Stimulated activated memory B cell treated with anti-CD40 and anti-IgM and Interleukin-4, amounts not matched to agents 10 μg/mL and 1 μg/mL and 100 μg/mL, for 72 hours (primary cell): ENCODE measurements around the gene CRYL1.

Experiments
- ATAC-seq: fragments of 150-1000 bp; cut with Tn5 transposase; 2 replicates; pipeline ENCODE4 v1.10.0; 2021
- H3K27ac Mint-ChIP-seq: one replicate; pipeline ENCODE4 v1.8.0; 2022; ENCODE audit warnings: mild to moderate bottlenecking, mixed read lengths
- H3K27me3 Mint-ChIP-seq: one replicate; pipeline ENCODE4 v1.8.0; 2022; ENCODE audit warnings: mixed read lengths
- H3K36me3 Mint-ChIP-seq: one replicate; pipeline ENCODE4 v1.8.0; 2022; ENCODE audit warnings: mixed read lengths
- H3K4me1 Mint-ChIP-seq: one replicate; pipeline ENCODE4 v1.8.0; 2022; ENCODE audit warnings: mixed read lengths
- H3K4me3 Mint-ChIP-seq: one replicate; pipeline ENCODE4 v1.8.0; 2022; ENCODE audit warnings: mild to moderate bottlenecking, moderate library complexity, mixed read lengths
- H3K9me3 Mint-ChIP-seq: one replicate; pipeline ENCODE4 v1.8.0; 2022; ENCODE audit warnings: mixed read lengths

The CRYL1 gene

DNA sequence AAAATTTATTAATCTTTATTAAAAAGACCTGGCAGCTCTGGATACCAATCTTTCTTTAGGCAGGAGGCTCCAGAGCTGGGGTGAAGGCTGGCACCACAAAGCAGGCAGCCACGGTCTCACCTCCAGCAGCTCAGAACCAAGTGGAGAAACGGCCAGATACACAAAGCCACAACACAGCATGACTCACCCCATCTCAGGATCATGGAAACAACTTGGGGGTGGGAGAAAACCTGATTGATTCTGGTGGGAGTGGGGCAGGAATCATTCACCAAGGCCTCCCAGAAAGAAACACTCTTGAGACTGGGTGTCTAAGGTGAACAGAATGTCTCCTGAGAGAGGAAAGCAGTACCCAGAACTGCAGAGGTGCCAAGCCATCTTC is 64.2 kb downstream of the CRYL1 start:
- H3K4me1 Mint-ChIP-seq, result peaks cover 23% of the 10 kb centered on the region
- no peaks in the 10 kb centered on the region for H3K9me3 Mint-ChIP-seq
- no peaks in the 10 kb centered on the region for H3K27me3 Mint-ChIP-seq
- H3K27ac Mint-ChIP-seq, result peak overlapping the region; percentile 1
- no peak overlapping the region for H3K4me3 Mint-ChIP-seq
- H3K36me3 Mint-ChIP-seq, result peaks cover 16% of the 10 kb centered on the region
- no peak for ATAC-seq

DNA sequence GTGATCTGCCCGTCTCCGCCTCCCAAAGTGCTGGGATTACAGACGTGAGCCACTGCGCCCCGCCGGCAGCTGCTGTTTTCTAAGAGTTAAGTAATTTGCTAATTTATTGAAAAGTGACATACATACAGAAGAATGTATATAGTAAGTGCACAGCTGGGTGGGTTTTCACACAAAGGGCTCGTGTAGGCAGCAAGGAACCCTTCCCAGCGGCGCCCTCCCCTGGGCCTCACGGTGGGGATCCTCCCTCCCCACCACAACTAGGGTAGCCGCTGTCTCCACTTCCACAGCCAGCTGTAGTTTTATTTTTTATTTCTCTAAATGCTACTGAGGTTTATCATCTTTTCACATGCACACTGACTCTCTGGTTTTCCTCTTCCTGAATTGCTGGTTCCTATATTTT is 64.9 kb downstream of the CRYL1 start:
- no peaks in the 10 kb centered on the region for H3K27me3 Mint-ChIP-seq
- H3K27ac Mint-ChIP-seq, result peak overlapping the region; percentile 1
- no peak overlapping the region for H3K4me3 Mint-ChIP-seq
- no peaks in the 10 kb centered on the region for H3K9me3 Mint-ChIP-seq
- H3K36me3 Mint-ChIP-seq, result peaks cover 16% of the 10 kb centered on the region
- ATAC-seq, result no peak
- H3K4me1 Mint-ChIP-seq, result peaks cover 23% of the 10 kb centered on the region

DNA sequence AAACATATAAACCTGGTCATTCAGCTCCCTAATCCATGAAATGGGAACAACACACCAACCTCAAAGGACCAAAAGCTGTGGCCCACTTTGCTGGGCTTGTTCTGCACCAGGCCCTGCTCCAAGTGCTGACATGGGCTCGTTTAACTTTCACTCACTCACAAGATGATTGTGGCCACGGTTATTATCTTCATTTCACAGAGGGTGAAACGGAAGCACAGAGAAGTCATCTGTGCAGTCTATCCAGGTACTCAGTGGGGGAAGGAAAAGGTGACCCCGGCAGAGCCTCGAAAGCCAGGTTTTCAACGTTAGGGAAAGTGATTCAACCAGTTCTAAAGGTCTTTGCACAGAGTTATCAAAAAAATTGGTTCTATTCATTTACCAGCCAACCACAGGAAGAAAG is 68.0 kb downstream of the CRYL1 start:
- Mint-ChIP-seq H3K36me3 (peaks cover 16% of the 10 kb centered on the region), H3K4me1 (peaks cover 23% of the 10 kb centered on the region), H3K27me3 (no peaks in the 10 kb centered on the region), H3K27ac (no peak overlapping the region), H3K4me3 (no peak overlapping the region), H3K9me3 (no peaks in the 10 kb centered on the region)
- ATAC-seq, result no peak

DNA sequence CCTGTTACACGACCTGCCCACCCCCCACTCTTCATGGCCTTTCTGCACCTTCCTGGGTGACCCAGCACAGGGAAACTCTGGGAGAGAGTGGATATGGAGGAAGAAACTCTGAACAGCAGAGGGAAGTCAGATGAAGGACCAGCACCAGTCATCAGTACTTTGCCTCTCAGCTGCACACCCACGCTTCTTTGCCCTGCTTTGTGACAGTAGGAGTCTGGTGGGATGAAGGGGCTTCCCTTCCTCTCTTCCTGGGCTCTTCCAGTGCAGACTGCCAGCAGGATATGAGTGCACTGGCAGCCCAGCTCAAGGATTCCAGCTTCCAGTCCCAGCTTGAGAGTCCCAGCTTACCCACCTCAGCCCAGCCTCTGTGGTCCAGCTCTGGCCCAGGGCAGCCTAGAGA is 68.9 kb downstream of the CRYL1 start:
- Mint-ChIP-seq H3K4me3 (no peak overlapping the region), H3K9me3 (no peaks in the 10 kb centered on the region), H3K4me1 (peaks cover 27% of the 10 kb centered on the region), H3K27me3 (no peaks in the 10 kb centered on the region), H3K36me3 (peaks cover 16% of the 10 kb centered on the region), H3K27ac (no peak overlapping the region)
- ATAC-seq, result no peak

DNA sequence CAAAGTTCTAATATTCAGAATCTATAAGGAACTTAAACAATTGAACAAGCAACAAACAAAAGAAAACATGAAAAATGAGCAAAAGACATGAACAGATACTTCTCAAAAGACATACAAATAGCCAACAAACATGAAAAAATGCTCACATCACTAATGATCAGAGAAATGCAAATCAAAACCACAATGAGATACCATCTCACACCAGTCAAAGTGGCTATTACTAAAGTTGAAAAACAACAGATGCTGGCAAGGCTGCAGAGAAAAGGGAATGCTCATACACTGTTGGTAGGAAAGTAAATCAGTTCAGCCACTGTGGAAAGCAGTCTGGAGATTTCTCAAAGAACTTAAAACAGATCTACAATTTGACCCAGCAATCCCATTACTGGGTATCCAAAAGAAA is 74.3 kb downstream of the CRYL1 start:
- Mint-ChIP-seq H3K27ac (no peak overlapping the region), H3K4me1 (peaks cover 12% of the 10 kb centered on the region), H3K36me3 (peaks cover 27% of the 10 kb centered on the region), H3K4me3 (no peak overlapping the region), H3K9me3 (peaks cover 12% of the 10 kb centered on the region), H3K27me3 (no peaks in the 10 kb centered on the region)
- ATAC-seq, result no peak

DNA sequence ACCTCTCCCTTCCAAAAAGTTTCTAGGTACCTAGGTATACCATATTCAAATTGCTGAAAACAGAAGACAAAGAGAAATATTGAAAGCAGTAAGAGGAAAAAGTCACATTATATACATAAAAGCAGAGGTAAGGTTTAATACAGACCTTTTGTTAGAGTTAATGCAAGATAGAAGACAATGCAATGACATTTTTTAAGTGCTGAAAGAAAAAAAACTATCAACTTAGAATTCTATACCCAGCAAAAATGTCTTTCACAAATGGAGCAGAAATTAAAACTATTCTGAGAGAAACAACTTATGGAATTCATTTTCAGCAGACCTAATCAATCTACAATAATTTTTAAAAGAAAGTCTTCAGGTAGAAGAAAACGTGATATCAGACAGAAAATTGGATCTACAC is 77.2 kb downstream of the CRYL1 start:
- no peak overlapping the region for H3K4me3 Mint-ChIP-seq
- no peaks in the 10 kb centered on the region for H3K27me3 Mint-ChIP-seq
- peaks cover 31% of the 10 kb centered on the region for H3K36me3 Mint-ChIP-seq
- peaks cover 12% of the 10 kb centered on the region for H3K9me3 Mint-ChIP-seq
- no peak for ATAC-seq
- no peak overlapping the region for H3K27ac Mint-ChIP-seq
- H3K4me1 Mint-ChIP-seq, result peaks cover 12% of the 10 kb centered on the region

DNA sequence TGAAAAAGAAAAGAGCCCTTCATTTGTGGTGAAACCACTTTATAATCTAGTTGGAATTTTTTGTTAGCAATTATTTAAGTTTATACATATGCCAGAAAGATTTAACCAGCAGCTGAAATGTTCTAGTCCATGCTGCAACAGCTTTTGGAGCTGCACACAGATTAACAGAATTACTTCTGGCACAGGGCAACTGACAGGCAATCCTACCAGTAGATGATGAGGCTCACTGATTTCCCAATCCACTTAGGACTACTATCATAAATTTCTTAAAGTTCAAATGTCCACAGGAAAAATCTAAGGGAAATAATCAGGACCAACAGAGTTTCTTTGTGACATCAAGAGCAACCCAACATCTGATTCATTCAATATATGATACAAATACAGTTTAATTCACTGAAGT is 78.8 kb downstream of the CRYL1 start:
- Mint-ChIP-seq H3K27me3 (no peaks in the 10 kb centered on the region), H3K36me3 (peaks cover 31% of the 10 kb centered on the region), H3K4me3 (no peak overlapping the region), H3K27ac (no peak overlapping the region), H3K9me3 (peaks cover 12% of the 10 kb centered on the region), H3K4me1 (peaks cover 9% of the 10 kb centered on the region)
- ATAC-seq, result no peak

DNA sequence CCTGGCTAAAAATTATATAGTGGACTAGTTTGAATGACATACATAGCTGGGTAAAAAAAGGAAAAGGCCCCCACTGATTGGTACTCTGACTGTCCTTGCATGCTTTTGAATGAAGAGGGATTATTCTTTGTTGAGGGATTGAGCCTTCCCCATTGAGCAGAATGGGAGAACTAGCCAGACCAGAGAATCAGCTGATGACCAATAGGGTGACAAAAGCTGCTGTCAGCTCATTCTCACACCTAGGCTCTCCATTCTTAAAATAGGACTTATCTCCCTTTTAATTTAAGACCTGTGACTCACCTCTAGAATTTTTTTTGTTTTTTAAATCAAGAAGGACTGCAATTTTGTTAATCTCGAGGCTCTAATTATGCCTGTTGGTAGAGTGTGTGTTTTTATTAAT is 79.3 kb downstream of the CRYL1 start:
- H3K4me1 Mint-ChIP-seq, result peaks cover 4% of the 10 kb centered on the region
- peaks cover 12% of the 10 kb centered on the region for H3K9me3 Mint-ChIP-seq
- H3K27ac Mint-ChIP-seq, result no peak overlapping the region
- H3K27me3 Mint-ChIP-seq, result no peaks in the 10 kb centered on the region
- H3K36me3 Mint-ChIP-seq, result peaks cover 31% of the 10 kb centered on the region
- no peak for ATAC-seq
- H3K4me3 Mint-ChIP-seq, result no peak overlapping the region

DNA sequence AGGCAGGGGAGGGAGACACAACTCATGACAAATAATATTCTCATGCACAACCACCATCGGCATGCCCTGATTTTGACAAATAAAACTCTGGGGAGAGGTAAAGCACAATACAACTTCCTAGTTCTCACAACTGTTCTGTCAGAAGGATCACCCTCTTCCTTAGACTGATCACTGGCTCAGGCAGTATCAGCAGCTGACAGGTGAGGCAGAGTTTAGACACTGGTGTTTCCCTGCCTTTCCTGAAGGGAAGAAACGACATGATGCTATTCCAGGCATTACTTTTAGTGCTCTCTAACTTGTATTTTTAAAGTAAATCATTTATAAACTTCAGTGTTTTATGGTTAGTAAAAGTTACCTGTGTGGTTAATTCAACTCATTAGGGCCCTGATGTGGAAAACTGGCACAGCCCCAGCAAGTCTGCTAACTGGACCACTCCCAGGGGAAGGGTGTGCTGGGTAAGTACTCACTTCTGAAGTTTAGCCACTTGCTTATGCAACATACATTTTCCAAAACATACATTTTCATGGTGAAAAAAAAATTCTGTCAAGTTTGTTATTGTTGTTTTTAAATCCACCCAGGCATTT is 82.8 kb downstream of the CRYL1 start:
- no peaks in the 10 kb centered on the region for H3K27me3 Mint-ChIP-seq
- H3K4me1 Mint-ChIP-seq, result no peaks in the 10 kb centered on the region
- H3K4me3 Mint-ChIP-seq, result no peak overlapping the region
- peaks cover 29% of the 10 kb centered on the region for H3K36me3 Mint-ChIP-seq
- H3K27ac Mint-ChIP-seq, result no peak overlapping the region
- ATAC-seq, result no peak
- H3K9me3 Mint-ChIP-seq, result peaks cover 4% of the 10 kb centered on the region

DNA sequence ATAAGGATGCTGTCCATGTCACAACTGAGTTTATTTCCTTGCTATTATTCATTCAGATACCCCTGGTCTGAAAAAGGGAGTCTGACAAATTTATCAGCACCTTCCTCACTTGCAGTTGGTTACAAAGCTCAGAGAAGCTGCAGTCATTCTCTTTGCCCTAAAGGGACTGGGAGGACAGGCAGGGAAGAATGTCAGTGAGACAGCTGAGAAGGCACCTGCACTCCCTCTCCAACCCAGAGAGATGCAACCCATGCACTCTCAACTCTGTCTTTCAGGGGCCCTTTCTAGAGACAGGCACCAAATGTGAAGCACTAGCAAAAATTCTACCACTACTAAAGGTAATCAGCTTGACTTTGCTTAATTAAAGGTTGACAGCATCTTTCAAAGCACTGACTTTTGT is 83.3 kb downstream of the CRYL1 start:
- H3K4me3 Mint-ChIP-seq, result no peak overlapping the region
- H3K27ac Mint-ChIP-seq, result no peak overlapping the region
- H3K36me3 Mint-ChIP-seq, result peaks cover 24% of the 10 kb centered on the region
- ATAC-seq, result no peak
- H3K9me3 Mint-ChIP-seq, result no peaks in the 10 kb centered on the region
- H3K4me1 Mint-ChIP-seq, result no peaks in the 10 kb centered on the region
- no peaks in the 10 kb centered on the region for H3K27me3 Mint-ChIP-seq

DNA sequence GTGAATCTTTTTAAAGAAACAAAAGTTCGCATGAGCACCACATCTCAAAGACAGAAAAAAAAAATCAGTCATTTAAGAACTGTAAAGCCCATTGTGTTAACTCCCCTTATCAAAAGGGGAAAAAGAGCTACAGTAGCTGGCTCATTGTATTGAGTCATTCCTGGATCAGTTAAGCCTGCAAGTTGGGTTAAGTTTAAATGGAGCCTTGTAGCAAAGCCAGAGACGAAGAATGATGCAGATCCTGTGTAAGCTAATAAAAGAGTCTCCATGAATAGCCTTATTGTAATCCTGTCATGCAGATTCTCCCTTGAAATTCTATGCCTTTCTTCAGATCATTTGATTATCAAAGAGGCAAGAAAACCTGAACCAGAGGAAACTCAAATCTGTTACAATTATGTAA is 83.8 kb downstream of the CRYL1 start:
- H3K9me3 Mint-ChIP-seq, result no peaks in the 10 kb centered on the region
- no peak overlapping the region for H3K27ac Mint-ChIP-seq
- peaks cover 29% of the 10 kb centered on the region for H3K36me3 Mint-ChIP-seq
- no peak overlapping the region for H3K4me3 Mint-ChIP-seq
- no peaks in the 10 kb centered on the region for H3K4me1 Mint-ChIP-seq
- H3K27me3 Mint-ChIP-seq, result no peaks in the 10 kb centered on the region
- ATAC-seq, result no peak

DNA sequence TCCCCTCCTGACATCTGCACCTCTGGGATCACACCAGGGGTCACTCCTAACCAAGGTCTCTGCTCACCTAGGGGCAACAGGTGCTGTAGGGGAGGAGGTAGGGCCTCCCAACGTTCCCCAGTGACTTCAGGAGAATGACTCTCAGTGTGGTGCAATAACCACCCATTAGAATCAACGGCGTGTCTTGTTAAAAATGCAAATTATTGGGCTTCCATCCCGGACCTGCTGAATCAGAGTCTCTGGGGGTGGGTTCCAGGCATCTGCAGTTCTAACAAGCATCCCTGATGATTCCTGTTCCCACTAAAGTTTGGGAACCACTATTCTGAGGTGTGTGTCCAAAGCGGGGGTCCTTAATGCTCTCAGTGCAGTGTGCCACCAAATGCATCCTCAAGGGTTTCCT is 84.6 kb downstream of the CRYL1 start:
- Mint-ChIP-seq H3K4me1 (no peaks in the 10 kb centered on the region), H3K27me3 (no peaks in the 10 kb centered on the region), H3K9me3 (no peaks in the 10 kb centered on the region), H3K27ac (no peak overlapping the region), H3K4me3 (no peak overlapping the region), H3K36me3 (peaks cover 25% of the 10 kb centered on the region)
- ATAC-seq, result no peak

DNA sequence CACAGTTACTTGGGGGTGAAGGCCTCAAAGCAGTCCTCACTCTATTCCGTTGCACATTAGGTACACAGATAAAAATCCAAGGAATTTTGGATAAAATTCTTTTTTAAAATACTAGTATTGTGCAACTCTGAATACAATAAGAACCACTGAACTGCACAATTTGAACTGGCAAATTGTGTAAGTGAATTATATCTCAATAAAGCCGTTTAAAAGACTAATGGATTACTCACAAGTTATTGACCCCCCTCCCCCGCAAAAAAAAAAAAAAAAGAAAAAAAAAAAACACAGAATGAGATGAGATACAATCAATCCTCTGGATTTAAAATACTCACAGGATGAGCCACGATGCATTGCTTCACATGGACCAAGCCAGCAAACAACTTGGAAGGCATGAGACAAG is 86.4 kb downstream of the CRYL1 start:
- peaks cover 4% of the 10 kb centered on the region for H3K9me3 Mint-ChIP-seq
- H3K27me3 Mint-ChIP-seq, result no peaks in the 10 kb centered on the region
- ATAC-seq, result no peak

DNA sequence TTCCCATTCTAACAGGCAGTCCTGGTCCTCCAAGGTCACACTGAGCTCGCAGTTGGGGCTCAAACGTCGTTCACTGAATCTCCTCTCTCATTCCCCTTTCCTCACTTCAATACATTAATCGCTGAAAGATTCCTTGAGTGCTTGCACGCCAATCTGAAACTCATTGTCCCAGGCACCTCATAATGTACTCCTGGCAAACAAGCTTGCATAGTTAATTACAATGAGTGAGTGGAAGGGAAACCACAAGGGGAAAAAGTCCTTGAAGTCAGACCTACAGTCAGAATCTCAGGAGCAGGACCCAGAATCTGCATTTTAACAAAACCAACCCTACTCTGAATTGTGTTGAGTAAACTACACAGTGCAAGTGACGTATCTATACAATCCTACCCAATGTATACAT is 86.9 kb downstream of the CRYL1 start:
- Mint-ChIP-seq H3K4me1 (no peaks in the 10 kb centered on the region), H3K4me3 (no peak overlapping the region), H3K27ac (no peak overlapping the region), H3K9me3 (peaks cover 4% of the 10 kb centered on the region), H3K27me3 (no peaks in the 10 kb centered on the region), H3K36me3 (peaks cover 35% of the 10 kb centered on the region)
- ATAC-seq, result no peak

More for the DNA sequence above, 86.4 kb downstream of the CRYL1 start:
- no peaks in the 10 kb centered on the region for H3K4me1 Mint-ChIP-seq
- peaks cover 32% of the 10 kb centered on the region for H3K36me3 Mint-ChIP-seq
- H3K4me3 Mint-ChIP-seq, result no peak overlapping the region
- H3K27ac Mint-ChIP-seq, result no peak overlapping the region

DNA sequence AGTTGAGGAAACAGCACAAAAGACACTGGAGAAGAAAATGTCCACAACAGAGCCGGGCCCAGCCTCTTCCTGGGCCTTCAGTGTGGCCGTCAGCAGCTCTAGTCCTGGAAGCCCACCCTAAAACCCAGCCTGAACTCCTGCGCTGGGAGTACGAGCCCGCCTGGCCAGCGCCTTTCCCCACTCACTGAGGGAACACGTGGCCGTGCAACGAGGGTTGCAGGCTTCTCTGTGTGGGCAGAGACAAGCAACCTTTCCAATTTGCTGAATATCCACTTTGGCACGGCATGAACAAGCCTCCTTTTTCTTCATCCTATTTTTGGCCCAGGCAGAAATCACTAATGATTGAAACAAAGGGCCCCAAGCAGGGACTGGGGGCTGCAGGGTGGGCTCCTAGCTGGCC is 89.2 kb downstream of the CRYL1 start:
- Mint-ChIP-seq H3K36me3 (peaks cover 41% of the 10 kb centered on the region), H3K9me3 (peaks cover 4% of the 10 kb centered on the region), H3K27me3 (no peaks in the 10 kb centered on the region), H3K4me3 (no peak overlapping the region), H3K27ac (no peak overlapping the region), H3K4me1 (no peaks in the 10 kb centered on the region)
- no peak for ATAC-seq

DNA sequence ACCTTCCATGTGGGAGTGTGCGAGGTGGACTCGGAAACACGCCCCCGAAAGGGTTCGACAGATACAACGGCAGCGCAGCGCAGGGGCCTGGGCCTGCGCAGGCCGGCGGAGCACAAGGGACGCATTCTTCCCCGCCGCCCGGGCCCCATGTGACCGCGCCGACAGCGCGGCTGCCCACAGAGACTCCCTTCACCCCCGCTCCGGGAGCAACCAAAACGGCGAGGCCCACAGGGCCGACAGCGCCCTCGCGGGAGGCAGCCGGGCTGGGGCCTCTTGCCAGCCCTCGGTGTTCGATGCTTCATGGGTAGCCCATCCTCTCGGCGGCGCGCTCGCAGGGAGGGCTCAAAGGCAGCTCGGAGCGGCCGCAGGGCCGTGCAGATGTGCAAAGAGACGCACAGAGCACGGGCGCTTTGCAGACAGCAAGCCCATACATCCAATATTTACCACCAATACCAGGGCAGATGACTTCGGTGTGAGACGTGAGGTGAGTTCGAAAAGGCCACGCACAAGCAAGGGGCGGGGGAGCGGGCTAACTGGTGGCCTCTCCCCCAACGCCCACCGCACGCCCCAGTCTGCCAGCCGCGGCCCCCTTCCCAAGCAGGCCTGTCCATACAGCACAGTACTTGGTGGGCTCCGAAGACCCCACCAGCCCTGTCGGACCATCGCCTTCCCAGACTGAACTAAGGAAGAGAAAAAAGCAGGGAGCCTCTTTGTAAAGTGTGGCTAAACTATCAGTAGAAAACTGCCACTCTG is 89.9 kb downstream of the CRYL1 start:
- ATAC-seq, result no peak
- H3K36me3 Mint-ChIP-seq, result peaks cover 41% of the 10 kb centered on the region
- H3K27me3 Mint-ChIP-seq, result no peaks in the 10 kb centered on the region
- no peaks in the 10 kb centered on the region for H3K4me1 Mint-ChIP-seq
- H3K27ac Mint-ChIP-seq, result no peak overlapping the region
- peaks cover 4% of the 10 kb centered on the region for H3K9me3 Mint-ChIP-seq
- no peak overlapping the region for H3K4me3 Mint-ChIP-seq
